ENCODE measurements around the gene MACROD2. TPM values are rescaled to one million over a fixed set of nuclear protein-coding genes. Genes with fewer than 3 reads are reported as not detected.

MACROD2 gene
- total RNA-seq, 2 donors from 2014 or later = 0.95 to 4.2 TPM

DNA sequence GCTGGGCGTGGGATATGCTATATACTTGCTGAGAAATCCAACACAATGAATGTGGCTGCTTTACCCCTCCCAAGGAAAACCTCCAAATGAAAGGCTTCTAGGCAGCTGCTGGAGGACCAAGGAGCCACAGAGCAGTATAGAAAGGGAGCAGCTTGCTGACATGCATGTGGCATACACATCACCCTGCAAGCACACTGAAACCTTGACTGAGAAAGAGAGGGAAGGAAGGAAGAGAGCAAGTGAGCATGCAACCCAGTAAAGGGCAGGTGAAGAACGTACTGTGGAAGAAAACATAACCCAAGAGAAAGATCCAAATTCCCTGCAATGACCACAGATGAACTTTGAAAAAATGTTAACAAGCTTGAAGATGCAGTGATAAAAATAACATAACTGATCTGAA lies 2034.9 kb downstream of the MACROD2 start:
- no peak for TF ChIP-seq CTCF (IDR thresholded peaks at IDR 0.05)
- H3K4me1 ChIP-seq (ENCODE audit: control insufficient read depth in 1 of 2, low read depth in 2 of 2) = no peaks in the 10 kb centered on the region
- no peaks in the 10 kb centered on the region for H3K27me3 ChIP-seq (replicated peaks; ENCODE audit: insufficient read depth)
- H3K27ac ChIP-seq = no peak overlapping the region
- H3K36me3 ChIP-seq = no peaks in the 10 kb centered on the region
- no peak overlapping the region for H3K4me3 ChIP-seq
- DNase-seq (ENCODE audit: low spot score) (no peak), ATAC-seq (ENCODE audit: insufficient number of reproducible peaks, low FRiP score, low read depth) (no peak)
- H3K9me3 ChIP-seq = no peaks in the 10 kb centered on the region

- no peak for ATAC-seq (ENCODE audit: insufficient number of reproducible peaks, low FRiP score, low read depth)
- no peaks in the 10 kb centered on the region for H3K27me3 ChIP-seq (replicated peaks; ENCODE audit: insufficient read depth)
- peaks cover 0 to 13% of the 10 kb centered on the region in 2 donors for H3K4me1 ChIP-seq (ENCODE audit: control insufficient read depth in 1 of 2, low read depth in 2 of 2)
- no peak for TF ChIP-seq CTCF (IDR thresholded peaks at IDR 0.05)
- no peaks in the 10 kb centered on the region for H3K36me3 ChIP-seq
- no peak for DNase-seq (ENCODE audit: low spot score)
- no peak overlapping the region for H3K4me3 ChIP-seq
- no peaks in the 10 kb centered on the region for H3K9me3 ChIP-seq
- H3K27ac ChIP-seq = no peak overlapping the region
These were observed 2040.3 kb downstream of the MACROD2 start for GRCh38 chr20:16035576-16035975.

DNA sequence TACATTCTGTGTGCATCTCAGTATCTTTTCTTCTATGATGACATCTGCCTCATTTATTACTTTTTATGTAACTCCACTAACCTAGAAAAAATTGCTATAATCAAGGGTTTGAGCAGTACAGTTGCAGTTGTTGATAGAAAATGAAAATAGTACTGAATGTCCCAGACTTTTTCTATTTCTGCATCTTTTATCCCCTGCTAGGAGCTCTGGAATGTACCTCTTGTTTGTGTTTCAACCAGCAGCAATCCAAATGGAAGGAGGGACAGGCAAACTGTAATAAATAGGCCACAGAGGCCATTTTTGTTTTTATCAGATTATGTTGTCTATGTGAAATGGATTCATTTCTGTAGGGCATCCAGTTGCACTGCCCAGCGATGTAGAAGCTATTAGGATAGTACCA lies 2041.0 kb downstream of the MACROD2 start:
- Histone ChIP-seq H3K4me3 (no peak overlapping the region), H3K27ac (no peak overlapping the region), H3K4me1 (ENCODE audit: control insufficient read depth in 1 of 2, low read depth in 2 of 2) (peaks cover 0 to 13% of the 10 kb centered on the region in 2 donors), H3K27me3 (replicated peaks; ENCODE audit: insufficient read depth) (no peaks in the 10 kb centered on the region), H3K36me3 (no peaks in the 10 kb centered on the region), H3K9me3 (no peaks in the 10 kb centered on the region)
- no peak for TF ChIP-seq CTCF (IDR thresholded peaks at IDR 0.05)
- DNase-seq (ENCODE audit: low spot score) = no peak
- ATAC-seq (ENCODE audit: insufficient number of reproducible peaks, low FRiP score, low read depth) = no peak

DNA sequence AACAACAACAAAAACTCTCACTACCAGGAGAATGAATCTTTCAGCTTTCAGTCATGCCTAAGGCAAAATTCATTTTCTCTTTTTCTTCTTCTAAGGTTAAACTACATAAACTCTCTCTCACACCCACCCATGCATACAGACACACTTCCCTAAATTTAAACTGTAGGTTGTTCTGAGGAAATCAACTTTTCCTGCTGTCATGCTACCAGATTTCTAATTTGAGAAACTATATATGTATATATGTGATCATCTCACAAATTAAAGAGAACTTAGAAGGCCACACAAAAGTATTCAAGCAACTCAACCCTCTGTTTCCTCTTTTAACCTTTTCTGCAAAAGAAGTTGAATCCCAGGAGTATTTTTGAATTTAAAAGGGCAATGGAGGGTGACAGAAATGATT lies 2045.4 kb downstream of the MACROD2 start:
- no peaks in the 10 kb centered on the region for H3K9me3 ChIP-seq
- ATAC-seq (ENCODE audit: insufficient number of reproducible peaks, low FRiP score, low read depth) = no peak
- no peak overlapping the region for H3K4me3 ChIP-seq
- DNase-seq (ENCODE audit: low spot score) = no peak
- H3K36me3 ChIP-seq = no peaks in the 10 kb centered on the region
- H3K27ac ChIP-seq = no peak overlapping the region
- no peaks in the 10 kb centered on the region for H3K27me3 ChIP-seq (replicated peaks; ENCODE audit: insufficient read depth)
- TF ChIP-seq CTCF (IDR thresholded peaks at IDR 0.05) = no peak
- H3K4me1 ChIP-seq (ENCODE audit: control insufficient read depth in 1 of 2, low read depth in 2 of 2) = peaks cover 0 to 12% of the 10 kb centered on the region in 2 donors

DNA sequence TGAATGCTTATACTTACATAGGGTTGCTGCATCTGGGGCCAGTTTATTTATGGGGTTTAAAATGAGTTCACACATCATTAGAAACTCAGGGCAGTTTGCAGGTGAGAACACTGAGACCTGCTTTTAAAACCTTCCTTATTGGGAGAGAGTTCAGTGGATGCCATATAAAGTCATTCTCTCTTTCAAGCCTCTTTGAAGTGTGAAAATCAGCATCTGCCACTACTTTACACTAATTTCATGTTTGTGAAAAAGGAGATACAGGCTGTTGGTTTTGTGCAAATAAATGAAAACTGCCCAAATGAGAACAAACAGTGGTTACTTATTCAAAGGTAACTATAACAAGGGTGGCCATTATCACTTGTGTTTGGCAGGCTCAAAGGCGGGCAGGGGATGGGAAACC lies 2047.4 kb downstream of the MACROD2 start:
- Histone ChIP-seq H3K4me1 (ENCODE audit: control insufficient read depth in 1 of 2, low read depth in 2 of 2) (no peaks in the 10 kb centered on the region), H3K36me3 (no peaks in the 10 kb centered on the region), H3K4me3 (no peak overlapping the region), H3K27me3 (replicated peaks; ENCODE audit: insufficient read depth) (no peaks in the 10 kb centered on the region), H3K9me3 (no peaks in the 10 kb centered on the region), H3K27ac (no peak overlapping the region)
- DNase-seq (ENCODE audit: low spot score) (no peak), ATAC-seq (ENCODE audit: insufficient number of reproducible peaks, low FRiP score, low read depth) (no peak)
- no peak for TF ChIP-seq CTCF (IDR thresholded peaks at IDR 0.05)
